NCI-H526 treated with DMSO at 0.1 percent for 48 hours (cell line): ENCODE measurements around the gene LCE7A.

ENCODE experiments used
- DNase-seq: peaks from one replicate; lab custom pipeline; 2025; lab: John Stamatoyannopoulos, UW

The LCE7A gene, protein sequence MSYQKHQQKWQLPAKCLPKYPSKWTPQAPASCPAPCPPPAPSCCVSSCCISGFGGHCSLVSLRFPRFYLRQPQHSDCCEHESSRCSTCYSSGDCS

DNA sequence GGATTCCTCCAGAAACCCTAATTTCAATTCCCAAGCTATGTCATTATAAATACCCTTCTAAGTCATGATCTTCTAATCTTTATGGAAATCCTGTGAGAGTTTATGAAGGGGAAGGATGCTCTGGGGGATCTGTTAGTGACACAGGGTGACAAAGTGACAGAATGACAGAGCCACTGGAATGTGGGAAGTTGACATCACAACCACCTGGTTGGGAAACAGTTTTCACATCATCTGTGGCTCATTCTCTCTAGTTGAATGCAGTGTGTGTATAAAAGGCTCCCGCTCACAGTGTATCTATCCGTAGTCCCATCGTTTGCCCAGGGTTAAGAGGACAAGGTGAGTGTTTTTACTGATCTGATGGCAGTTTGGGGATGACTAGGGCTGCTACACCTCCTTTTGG, at the start of gene LCE7A:
TSS of gene LCE7A (plus strand) at position 301 of the 400 bp plus-strand sequence. CDS start 702 bp downstream, outside the sequence.
- no peak for DNase-seq

DNA sequence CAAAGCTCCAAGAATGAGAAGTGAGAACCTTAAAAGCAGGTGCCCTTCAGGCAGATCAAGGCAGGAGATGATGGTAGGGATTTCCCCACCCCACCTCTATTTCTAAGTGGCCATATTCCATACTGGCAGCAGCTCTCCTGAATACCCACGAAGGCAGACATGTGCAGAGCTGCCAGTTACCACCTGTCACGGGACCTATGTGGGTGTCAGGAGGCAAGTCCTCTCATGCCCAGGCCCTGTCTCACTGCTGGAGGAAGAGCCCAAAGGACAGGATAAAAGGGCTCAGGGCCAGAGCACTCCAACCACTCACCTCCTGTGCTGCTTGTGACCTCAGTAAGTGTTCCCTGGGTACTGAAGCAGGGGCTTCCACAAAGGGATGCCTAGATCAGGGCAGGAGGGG, 48.7 kb upstream of the LCE7A start:
- no peak for DNase-seq

DNA sequence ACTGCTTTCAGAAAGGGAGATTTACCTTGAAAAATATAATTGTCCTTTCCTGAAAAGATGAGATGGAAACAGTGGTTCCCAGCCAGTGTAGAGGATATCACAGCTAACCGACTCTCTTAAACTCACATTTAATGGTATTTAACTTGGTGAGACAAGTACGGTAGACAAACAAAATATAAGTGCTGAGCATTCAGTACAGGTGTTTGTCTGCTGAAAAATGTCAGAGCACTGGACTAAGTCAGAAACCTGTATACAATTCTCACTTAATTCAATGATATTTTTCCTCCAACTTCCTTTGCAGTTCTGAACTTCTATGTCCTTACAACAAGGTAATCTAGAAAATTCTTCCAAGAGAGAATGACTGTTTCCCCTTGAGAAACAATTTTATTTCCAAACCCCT, 48.1 kb upstream of the LCE7A start, which contains the start of gene LCE1B:
TSS of gene LCE1B (plus strand) at position 301 of the 400 bp plus-strand sequence. CDS start 476 bp downstream, outside the sequence.
- no peak for DNase-seq

DNA sequence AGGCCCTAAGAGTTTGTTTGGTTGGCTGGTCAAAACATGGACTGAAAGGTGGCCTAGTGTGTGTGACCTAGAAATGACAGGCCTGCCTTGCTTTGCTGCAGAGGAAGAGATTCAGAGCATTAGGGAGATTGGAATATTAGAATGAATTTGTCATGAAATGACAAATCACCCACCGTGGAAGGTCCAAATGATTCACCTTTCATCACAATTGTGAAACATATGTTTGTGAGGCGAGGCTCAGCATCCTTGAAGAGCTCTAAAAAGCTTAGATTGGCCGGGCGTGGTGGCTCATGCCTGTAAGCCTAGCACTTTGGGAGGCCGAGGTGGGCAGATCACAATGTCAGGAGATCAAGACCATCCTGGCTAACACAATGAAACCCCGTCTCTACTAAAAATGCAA, 42.5 kb upstream of the LCE7A start:
- no peak for DNase-seq

DNA sequence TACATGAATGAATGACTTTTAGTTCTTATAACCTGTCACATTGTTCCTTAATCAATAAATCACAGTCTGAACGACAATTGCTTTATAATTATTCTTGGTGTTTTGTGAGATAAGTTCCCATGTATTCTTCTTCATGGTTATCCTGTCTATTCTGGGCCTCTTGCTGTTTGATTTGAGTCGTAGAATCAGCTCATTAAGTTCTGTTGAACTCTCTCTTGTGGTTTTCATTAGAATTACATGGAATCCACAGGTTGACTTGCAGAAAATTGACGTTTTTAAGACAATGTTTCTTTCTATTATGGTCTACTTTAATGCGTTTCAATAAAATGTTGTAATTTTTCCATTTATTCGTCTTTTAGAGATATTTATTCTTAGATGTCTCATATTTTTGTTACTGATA, 36.5 kb upstream of the LCE7A start:
- no peak for DNase-seq

DNA sequence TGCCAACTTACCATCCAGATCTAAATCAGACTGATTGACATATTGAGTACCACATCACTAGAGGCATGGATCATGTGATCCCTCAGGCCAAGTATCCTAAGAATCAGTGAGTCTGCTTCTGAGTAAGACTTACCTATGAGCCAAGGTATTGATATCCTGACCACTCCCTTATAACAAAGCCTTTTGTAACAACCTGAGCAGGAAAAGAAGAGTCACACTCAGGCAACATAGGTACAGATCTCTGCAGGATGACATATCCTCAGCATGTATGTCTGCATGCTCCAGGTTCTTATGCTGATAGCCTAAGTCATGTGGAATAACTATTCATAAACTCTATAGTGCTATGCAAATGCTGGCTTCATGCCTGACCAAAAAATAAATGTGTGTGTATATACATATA, 34.8 kb upstream of the LCE7A start:
- DNase-seq, result no peak

DNA sequence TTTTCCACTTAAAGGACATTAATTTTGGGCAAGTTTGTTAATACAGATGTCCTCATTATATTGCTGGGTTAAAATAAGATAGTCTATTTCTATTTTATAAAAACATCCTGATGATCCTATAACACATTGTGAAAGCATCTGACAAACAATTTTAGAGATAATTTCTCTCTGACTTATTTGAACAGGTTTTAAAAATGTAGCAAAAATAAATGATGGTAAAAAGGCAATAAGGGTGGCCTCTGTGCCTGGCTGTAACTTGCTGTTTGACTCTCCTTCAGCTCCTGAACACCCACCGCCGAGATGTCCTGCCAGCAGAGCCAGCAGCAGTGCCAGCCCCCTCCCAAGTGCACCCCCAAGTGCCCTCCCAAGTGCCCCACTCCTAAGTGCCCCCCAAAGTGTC, 32.6 kb upstream of the LCE7A start, which contains the start of gene LCE1A:
TSS of gene LCE1A (plus strand) at position 301 of the 400 bp plus-strand sequence. CDS start at position 301, 0 bp downstream.
- no peak for DNase-seq

DNA sequence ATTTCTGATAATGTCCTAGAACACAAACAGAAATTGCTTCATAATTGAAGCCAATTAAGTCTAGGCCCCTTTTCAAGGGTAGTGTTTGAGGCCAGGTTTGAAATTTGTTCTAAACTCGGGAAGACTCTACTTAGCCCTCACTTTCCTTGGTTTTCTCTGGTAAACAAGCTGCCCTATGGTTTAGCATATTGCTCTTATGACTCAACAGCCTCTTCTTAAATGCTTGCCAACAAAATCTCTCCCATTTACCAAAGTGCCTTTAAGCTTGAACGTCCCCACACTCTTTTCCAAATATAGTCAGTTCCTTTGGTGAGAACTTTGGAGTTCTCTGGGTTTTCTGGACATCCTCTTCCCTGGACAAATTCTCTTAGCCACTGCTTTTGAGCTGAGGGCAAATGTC, 22.9 kb upstream of the LCE7A start:
- no peak for DNase-seq

DNA sequence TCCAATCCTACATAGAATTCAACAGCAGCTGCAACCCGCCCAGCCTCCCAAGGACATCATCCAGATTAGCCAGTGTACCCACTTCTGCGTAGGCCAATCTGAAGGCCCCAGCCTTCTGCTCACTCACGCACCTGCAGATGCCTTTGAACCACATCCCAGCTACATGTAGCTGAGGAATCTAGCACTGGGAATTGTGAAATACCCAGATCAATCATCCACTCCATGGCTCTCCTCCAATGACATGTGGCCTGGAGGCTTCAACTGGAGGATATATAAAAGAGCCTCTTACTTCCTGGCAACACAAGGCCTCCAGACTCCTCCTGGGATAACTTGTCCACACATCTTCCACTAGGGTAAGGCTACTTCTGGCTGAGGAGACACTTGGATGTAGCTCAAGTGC, 17.2 kb upstream of the LCE7A start, which contains the start of gene LCE6A:
TSS of gene LCE6A (plus strand) at position 301 of the 400 bp plus-strand sequence. CDS start 665 bp downstream, outside the sequence.
- DNase-seq, result no peak

DNA sequence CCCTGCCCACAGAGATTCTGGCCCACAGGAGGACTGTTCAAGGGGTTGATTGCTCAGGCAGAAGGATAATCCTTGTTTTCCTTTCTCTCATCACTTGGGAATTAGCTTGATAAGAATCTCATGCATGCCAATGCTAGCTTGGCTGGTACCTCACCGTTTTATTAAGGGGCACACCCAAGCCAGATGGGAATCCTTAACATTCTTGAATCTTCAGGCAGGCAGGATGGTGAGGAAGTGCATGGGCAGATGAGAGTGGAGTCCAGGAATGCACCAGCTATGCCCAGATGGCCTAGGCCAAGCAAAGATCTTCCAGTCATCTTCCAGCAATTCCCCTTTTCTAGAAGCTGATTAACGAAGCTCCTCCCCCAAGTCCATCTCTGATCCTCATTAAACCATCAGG, 4.1 kb upstream of the LCE7A start:
- no peak for DNase-seq

DNA sequence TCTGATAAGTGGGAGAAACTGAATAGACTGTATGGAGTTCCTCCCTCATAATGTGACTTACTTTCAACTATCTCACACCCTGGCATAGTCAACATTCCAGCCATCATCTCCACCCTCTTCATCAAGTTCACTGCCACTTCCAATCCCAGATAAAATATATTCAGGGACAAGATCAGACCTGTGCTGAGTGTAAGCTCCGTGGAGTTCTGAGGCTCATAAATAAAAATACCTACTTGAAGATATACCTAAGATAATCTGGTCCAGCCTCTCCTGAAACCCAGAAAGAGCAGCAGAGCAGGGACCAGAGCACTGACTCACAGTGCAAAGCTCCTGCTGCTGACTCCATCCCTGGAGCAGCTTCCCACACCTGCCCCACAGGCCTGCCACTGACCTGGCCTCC, 1.7 kb upstream of the LCE7A start:
- no peak for DNase-seq

DNA sequence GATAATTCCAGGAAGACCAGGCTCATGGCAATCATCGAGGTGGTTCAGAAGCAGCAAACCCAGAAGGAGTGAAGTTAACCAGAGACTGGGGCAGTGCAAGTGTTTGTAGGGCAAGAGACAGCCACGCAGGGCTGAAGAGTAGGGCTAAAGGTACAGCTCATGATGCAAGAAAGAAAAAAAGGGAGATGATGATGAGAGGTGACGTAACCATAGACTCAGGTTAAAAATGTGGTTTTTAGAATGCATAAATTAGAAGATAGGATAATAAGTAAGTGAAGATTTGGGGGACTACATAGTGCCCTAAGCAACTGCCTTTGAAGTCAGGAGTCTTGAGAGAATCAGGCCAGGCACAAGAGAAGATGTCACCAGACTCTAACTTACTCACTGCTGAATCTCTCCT, 333 bp downstream of the LCE7A start:
- no peak for DNase-seq

DNA sequence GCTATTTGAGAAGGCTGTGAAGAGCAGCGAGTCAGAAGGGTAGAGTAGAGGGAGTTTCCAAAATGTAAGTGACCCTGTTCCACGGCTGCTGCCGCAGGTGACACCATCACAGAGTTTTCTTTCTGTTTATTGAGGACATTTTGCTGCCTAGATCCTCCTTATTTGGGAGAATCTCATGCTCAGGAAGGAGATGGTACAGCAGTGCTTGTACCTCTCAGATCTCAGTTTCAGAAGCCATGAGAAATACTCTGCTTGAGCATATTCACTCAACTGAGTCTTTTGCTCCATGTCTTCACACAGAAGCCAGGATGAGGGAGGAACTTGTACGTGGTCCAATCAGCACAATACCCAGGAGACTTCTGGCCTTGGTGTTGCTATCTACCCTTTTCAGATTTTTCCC, 1.6 kb downstream of the LCE7A start:
- no peak for DNase-seq

DNA sequence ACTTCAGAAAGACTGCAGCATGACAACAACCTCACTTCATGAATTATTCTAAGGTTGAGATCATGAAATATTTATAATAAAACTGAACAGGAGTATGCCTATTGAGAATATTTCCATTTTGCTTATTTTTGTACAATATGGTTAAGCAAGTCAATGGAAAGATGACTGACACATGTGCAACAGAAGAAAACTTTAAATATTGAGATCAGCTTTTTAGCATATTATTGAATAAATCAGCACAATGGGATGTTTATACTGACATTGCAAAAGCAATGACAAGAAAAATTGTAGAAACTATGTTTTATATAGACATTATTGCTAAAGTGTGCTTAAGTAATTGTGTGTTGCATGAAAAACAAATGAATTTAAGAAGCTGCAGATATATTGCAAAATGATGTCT, 4.6 kb downstream of the LCE7A start:
- no peak for DNase-seq

DNA sequence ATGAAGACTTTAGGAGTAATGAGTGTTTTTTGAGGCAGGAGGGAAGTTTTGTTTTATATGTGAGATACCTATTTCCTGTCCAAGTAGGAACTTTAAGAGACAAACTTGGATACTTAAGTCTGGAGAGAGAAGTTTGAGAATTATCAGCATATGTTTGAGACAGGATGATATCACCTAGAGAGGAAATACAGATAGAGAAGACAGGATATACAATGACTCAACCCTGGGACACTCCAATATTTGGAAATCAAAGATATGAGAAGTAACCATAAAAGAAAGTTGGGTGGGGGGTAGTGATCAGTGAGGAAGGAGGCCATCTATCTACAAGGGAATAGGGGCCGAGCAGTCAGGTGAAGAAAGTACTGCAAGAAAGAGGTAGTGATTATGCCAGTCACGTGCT, 6.5 kb downstream of the LCE7A start:
- DNase-seq, result no peak

DNA sequence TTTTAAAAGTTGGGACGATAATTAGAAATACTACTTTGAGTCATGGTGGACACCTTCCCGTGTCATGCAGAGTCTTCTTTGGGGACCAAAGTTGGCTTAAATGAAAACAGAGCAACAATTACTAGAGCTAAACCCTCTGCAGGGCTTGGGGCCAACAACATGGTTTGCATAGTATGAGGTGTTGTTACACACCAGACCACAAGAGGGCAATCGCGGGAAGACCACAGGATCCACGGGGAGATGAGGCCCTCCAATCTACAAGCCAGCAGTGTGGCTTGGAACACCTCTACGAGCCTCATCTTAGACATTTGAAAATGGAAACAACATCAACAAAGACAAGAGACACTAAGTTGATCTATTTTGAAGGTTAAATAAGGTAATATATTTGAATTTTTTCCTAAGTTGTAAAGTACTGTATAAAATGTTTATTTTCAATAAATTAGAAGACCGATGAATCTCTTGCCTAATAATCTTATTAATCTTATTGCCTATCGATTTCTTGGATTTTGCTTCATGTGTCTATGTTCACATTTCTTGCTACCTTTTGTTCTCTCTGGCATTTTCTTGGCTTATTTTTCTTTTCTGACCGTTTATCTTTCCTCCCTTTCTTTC, 10.1 kb downstream of the LCE7A start:
- DNase-seq, result peak; percentile 57

DNA sequence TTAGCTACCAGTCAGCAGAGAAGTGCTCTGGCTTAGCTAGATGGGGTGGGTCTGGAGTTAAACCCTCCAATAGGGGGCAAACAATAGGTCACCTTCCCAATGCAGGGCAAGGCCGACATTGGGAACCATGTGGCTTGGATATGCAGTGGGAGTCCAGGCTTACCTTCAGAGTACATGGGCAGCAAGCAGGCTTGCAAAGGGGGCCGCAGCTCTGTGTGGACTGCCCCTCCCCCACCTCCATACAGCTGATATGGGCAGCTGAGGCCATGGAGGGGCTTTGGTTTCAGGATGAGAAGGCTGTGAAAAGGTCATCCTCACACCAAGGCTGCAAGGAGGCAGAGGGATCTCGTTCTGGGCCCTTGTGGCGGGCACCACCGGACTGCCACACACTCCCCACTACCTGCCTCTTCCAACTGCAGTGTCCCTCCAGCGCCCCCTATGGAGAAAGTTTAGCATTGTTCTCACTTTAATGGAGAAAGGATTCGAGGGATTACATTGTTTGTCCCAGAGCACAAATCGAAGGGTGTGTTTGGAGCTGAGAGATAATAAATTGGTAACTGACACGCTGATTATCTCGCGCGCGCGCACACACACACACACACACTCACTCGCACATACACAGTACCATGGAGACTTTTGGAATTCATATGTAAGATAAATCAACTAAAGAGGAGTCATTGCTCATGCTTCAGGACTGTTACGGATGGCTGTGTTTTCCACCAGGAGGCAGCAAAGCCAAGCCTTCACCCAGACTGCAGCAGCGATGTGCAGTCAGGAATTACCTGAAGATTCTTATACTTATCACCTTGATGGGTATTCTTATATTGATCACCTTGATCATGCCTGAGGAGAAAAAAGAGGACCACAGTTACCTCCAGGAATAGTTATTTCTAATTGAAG, 11.3 kb downstream of the LCE7A start:
- no peak for DNase-seq

DNA sequence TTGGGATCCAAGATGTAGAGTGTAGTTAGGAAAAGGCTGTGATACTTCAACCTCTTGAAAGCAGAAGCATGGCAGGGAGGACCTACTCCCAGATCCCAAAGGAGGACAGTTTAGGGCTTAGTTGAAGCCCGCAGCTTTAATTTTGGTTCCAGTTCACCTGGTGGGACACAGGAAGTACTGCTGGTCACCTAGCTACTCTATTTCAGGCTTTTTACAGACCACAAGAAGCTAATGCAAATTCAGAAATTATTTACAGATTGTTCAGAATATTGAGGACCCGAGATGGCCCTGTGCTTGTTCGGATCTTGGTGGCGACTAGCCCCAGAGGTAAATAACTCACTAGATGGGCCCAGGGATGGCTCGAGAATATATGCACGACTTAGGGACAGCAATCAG, 11.9 kb downstream of the LCE7A start:
- no peak for DNase-seq

DNA sequence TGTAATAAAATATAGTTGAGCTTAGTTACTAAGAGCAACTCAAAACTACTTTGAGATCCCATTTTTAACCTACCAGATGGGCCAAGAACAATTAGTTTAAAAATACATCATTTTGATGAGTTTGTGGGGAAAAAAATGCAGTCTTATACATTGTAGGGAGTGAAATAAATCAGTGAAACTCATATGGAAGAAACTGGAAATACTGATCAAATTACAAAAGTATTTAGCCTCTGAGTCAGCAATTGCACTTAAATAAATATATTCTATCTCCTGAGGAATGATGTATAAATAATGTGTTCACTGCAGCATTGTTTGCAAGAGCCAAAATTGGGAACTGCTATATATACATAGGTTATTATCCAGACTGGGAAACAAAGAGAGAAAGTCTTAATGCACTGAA, 13.7 kb downstream of the LCE7A start:
- DNase-seq, result no peak

DNA sequence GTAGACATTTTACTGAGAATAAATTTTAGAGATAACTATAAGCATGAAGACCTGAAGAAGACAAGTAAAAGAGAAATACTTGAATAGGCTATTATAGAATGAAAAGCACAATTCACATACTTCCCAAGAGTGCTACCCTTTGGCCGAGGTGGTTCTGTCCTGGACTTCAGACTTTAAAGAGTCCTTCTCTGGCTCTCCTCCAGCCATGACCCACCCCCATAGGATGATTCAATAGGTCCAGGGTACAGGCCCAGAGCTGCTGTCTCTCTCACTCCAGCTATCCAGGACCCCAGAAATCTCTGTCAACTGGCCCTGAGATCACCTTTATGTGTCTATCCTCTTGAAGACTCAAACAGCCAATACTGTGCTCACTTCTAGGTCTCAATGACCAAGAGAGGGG, 17.0 kb downstream of the LCE7A start:
- DNase-seq, result no peak

DNA sequence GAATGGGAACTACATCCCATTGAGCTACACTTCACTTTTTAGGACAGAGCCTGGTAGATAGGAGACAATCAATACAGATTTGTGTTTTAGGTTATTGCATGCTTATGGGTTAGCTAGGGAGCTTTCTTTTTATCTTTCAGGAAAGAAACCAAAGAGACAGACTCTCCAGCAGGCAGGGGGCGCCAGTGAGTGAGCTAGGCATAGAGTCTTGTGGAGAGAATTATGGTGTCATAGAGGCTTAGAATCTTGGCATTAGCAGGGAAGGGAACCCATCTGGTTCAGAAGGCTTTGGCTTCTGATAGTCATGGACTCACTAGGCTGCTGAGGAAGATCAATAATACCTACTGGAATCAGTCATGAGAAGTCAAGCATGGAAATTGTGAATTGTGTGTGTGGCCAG, 18.2 kb downstream of the LCE7A start, which contains the start of gene SMCP:
TSS of gene SMCP (plus strand) at position 281 of the 400 bp plus-strand sequence. CDS start 6,101 bp downstream, outside the sequence.
- no peak for DNase-seq

DNA sequence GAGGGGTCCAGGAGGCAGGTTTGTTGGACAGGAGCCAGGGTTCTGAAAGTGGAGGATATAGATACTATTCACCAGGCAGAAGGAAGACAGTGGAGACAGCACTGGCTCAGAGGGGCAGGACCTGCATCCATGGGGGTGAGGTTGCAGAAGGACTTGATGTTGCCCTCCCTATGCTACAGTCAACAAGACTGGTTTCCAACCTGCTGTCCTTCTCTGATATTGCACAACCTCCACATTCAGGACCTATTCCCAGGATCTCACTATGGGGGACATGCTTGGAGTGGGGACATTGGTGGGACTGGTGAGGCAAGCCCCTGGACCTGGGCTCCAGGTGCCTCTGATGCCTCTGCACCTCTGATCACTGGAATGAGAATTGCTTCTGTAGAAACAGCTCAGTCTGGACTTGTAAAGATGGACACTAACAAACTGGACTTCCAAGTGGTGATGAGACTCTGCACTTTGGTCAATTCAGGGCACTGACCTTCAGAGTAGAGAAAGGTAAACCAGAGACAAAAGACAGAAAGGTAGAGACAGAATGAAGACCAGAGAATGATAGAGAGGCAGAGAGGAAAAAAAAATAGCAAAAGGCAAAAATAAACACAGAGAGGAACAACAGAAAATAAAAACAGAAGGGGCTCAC, 19.9 kb downstream of the LCE7A start:
- DNase-seq, result no peak
